Tongue (tissue), 2 donors: ENCODE results near the gene ARSB. TPM values are rescaled to one million over a fixed set of nuclear protein-coding genes. Genes with fewer than 3 reads are reported as not detected.

Experiments used
- DNase-seq: peaks from one replicate; pipeline ENCODE4 v3.0.0-alpha.2; 2015
- total RNA-seq: library from RNA; depleted of rRNA; stranded (reverse); fragments of >200 nt; gene quantifications from one replicate; pipeline ENCODE4 v1.2.3, GENCODE V29; 2014

Gene ARSB
- total RNA-seq, 1 donor from 2014 or later, result 17.4 TPM

DNA sequence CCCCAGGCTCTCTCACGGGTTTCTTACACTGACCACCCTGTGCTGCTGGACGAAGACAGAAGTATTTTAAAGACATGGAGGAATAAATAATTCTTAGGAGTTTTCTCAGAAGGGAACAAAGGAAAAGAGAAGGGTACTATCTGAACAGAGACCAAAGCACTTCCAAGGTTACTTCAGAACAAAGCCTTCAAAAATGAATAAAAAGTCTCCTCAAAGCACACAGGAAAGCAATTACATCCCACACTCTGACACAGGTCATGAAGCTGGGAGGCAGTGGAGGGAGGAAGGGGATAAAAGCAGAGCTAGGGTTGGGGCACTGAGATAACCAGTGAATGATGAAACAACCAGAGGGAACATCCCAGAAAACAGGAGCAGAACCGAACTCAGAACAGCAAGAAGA is 151.8 kb downstream of the ARSB start:
- no peak for DNase-seq

DNA sequence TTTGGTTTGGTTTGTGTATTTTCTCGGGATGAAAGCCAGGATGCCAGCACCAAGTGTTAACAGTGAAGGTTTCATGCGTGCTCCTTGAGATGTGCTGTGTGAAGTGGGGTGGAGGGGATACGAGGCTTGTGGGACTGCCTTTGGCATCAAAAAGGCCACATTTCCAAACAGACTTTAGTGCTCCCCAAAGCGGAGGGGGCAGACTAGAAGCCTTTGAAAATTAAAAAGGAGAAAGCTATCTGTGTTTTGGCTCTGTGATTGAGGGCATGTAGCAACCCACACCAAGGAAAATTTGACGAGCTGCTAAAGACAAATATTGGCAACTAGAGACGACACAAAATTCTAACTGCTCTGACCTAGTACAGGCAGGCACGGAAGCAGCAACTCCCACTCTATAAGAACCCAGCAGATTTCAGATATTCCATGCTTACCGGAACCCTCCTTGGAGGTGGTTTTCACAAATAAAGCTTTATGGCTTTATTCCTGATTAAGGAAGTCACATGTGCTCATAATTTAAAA is 154.5 kb downstream of the ARSB start:
- peak; percentile 29 for DNase-seq

DNA sequence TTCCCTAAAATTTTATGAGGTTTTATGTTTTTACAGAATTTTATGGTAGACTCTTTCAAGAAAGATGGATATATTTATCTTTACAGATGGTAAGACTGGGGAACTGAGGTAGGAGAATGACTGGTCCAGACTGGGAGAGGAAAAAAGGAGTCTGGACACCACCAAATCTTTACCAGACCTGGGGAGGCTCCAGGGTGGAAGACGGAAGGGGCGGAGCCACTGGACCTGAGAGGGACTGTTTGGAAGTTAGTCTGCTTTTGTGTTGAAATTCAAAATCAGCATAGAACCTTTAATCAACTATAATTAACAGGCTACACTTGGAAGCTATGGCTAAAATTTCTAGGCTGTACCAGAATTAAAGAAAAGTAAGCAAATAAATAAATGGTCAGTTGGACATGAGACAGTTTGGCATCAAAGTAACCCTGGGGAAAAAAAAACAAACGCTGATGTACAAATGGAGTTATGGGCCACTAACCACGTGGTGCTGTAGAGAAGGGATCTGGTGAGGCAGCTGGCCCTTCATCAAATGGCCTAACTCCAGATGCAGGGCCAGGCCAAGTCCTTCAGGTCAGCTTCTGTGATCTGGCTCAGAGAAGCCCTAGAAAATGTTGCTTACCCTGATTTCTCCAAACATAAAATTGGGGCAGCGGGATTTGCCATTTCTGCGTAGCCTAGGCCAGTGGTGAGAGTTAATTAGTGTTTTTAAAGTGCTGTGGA is 155.1 kb downstream of the ARSB start:
- DNase-seq, result peak; percentile 51

DNA sequence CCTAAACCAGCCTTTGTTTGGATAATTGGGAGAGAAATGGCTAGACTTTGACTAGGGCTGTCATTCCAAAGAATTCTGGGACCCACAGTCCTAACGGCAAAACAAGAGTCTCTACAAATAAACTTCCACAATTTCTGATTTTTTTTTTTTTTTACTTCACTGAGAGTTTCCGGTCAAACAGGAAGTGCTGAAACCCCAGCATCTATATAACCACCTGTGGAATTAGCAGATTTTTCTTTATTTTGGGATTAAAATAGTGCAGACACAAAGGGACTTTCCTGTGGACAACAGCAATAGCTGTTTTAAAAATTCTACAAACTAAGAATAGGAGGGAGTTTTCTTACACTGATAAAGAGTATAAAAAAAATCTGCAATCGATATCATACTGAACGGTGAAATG is 157.4 kb downstream of the ARSB start:
- DNase-seq, result no peak

DNA sequence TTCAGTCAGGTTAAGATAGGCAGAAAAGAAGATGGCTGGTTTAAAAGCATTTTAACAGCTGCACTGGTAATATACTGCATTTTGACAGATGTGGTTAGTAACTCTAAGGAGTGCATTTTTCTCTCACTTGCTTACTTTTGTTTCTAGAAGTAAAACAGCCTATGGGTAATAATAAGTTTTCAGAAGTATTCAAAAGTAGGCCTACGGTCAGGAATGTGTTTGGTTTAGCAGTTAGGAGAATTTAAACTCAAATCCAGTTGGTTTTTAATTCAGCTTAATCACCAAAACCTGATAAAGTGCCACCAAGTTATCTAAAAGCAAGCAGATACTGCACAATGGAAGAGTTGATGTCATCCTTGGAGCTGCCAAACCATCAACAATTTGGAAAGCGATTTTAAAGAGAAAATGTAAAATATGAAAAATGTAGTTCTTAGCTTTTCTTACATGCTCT is 160.3 kb downstream of the ARSB start:
- DNase-seq, result peak; percentile 64

DNA sequence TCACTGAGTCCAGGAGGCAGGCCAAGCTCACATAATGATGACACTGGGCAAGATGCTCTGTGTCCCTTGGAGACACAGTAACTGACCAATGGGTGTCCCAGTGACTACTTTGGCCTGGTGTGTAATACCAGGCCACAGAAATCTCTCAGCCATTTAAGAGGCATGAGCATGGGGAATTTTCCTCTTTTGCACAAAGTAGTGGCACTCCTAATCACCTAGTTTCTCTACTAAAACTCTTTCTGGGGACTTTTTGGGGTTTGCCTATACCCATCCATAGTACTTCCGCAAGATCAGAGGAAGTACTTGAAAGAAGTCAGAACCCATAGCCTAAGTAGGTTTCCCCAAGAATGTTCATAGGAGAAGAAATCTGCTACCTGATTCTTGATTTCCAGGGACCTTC is 161.9 kb downstream of the ARSB start:
- no peak for DNase-seq

DNA sequence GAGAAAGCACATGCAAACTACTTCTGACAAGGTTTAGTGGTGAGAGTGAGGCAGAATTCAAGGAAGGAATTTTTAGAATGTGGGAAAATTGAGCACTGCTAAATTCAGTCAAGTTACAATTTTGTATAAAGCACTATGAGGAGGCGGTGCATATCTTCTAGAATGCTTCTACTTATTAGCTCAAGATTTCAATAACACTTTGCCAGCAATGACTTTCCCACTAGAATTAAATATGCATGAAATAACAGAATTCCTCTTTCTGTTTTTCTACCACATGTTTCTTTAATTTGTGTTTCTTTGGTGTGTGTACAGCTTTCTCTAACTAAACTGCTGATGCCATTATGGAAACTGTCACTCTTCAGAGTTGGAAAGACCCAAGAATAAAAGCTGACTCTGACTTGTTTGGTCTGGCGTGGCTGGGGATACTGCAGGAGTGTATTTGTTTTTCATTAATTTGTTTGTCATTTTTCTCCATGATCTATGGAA is 163.5 kb downstream of the ARSB start:
- DNase-seq, result peak; percentile 35

DNA sequence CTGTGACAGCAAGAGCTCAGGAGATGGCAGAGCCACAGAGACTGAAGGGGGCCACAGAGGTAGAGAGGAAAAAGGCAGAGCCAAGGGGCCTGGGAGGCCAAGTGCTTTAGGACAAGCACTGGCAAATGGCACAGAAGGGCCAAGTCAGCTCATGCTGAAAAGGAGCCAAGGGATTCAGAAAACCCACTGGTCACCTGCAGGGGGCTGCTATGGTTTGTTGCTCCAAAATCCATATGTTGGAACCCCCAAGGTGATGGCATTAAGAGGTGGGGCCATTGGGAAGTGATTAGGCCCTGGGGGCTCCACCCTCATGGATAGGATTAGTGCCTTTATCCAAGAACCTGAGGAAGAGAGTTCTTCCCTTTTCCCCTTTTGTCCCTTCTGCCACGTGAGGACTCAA is 165.4 kb downstream of the ARSB start:
- DNase-seq, result no peak

DNA sequence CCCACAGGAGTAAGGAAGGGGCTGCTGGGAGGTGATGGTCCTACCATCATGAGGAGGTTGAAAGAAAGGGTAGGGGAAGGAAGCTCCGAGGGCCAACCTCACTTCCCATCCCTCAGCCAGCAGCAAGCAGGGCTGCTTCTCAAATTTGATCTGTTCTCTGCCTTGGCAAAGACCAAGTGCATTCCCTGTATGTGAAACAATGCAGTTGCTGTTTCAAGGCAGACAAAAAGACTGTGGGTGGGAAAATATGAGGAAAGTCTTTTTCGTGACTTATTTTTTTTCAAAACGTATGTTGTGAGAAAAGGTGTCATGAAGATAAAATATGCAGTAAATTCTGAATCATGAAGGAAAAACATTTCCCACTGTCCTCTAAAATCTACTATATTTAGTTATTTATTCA is 165.9 kb downstream of the ARSB start:
- peak; percentile 65 for DNase-seq

DNA sequence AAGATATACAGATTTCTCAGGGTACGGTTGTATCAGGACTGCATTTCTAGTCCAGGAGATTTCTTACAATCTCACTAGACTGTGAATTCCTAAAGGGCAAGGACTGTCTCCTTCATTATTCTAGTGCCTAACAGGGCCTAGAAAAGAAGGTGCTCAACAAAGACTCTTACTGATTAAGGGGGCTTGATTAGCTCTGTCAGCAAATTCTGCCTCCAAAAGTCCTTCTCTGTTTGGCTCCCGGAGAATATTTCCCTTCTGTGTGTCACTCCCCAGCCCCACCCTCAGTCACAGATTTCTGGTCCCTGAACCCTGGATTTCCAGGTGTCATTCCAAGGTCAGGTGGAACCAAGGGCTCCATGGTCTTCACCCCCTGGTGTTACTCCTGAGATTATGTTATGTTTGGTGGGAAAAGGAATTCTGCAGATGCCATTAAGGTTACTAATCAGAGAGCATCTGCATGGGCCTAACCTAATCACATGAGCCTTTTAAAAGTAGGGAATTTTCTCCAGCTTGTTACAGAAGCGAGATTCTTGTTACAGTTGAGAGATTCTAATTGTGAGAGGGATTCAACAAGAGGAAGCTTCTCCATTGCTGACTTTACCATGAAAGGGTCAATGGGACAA is 168.9 kb downstream of the ARSB start:
- no peak for DNase-seq

DNA sequence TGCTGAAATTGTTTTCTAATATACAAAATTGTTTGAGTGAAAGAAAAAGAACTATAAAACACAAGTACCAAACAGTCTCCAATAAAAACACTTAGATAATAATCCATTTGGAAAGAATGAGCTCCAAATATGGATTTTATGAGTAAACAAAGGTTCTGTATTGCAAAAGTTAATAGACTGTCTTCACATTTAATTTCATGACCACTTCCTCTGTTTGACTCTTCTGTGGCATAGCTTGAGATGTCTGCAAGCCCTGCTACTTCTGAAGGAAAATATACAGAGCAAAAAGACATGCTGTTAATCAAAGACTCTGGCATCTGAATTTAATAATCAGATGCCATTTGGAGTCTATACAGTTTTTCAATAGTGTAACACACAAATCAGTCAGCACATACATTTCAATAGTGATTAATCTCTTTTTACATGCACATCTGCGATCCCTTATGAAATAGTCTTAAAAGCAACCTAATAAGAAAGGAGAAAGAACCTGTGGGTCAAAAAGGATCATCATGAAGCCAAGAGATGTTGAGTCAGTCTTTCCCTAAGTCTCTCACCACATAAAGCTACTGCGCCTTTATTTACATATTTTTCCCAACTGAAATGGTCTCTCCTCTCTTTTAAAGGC is 171.1 kb downstream of the ARSB start:
- DNase-seq, result no peak

DNA sequence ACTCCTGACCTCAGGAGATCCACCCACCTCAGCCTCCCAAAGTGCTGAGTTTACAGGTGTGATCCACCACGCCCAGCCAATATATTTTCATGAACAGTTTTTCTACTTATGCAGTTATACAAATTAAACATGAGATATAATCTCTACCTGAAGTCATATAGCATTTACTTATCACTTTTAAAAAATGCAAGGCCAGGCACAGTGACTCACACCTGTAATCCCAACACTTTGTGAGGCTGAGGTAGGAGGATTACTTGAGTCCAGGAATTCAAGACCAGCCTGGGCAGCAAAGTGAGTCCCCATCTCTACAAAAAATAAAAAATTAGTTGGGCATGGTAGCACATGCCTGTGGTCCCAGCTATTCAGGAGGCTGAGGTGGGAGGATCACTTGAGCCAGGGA is 171.8 kb downstream of the ARSB start:
- DNase-seq, result no peak

DNA sequence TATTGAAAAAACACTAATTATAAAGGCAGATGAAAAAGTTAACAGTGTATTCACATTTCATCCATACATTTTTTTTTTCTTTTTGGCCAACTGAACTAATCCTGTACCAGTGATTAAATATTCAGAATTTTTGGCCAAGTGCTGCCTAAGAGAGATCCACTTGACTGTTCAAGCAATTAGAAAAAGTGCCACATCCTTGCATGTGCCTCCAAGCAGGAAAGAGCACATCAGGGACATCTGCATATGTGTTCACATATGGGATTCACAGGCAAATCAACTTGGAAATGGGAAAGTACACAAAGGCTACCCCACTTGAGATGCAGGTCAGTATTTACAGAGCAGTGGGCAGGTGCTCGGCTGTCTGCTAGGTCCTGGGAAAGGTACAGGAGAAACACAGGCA is 173.2 kb downstream of the ARSB start:
- no peak for DNase-seq

DNA sequence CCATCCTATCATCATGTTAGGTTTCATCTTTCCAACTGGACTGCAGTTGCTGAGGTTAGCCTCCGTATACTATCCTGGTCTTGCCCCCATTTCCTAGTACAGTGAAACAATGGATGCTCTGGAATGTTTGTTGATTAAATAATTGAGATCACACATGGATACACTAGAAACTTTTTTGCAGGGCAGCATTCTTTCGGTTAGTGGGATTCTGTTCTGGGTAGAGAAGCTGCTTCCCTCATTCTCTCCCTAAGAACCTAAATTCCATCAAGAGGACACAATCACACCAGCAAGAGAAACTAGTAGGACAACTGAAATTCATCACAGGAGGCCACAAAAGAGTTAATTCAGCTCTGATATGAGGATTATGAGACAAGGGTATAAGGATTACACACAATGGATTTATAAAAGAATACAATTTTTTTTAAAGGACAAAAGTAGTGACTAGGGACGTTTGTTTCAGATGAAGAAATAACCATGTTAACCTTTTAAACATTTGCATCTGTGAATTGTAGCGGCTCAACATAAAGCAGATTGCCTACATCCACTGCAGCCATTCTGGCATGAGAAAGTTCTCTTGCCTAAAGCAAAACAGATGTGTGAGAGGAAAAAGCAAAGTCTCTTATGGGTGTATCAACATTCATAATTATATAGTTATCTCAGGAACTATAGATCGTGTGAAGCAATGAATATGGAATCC is 173.8 kb downstream of the ARSB start:
- DNase-seq, result peak; percentile 78

DNA sequence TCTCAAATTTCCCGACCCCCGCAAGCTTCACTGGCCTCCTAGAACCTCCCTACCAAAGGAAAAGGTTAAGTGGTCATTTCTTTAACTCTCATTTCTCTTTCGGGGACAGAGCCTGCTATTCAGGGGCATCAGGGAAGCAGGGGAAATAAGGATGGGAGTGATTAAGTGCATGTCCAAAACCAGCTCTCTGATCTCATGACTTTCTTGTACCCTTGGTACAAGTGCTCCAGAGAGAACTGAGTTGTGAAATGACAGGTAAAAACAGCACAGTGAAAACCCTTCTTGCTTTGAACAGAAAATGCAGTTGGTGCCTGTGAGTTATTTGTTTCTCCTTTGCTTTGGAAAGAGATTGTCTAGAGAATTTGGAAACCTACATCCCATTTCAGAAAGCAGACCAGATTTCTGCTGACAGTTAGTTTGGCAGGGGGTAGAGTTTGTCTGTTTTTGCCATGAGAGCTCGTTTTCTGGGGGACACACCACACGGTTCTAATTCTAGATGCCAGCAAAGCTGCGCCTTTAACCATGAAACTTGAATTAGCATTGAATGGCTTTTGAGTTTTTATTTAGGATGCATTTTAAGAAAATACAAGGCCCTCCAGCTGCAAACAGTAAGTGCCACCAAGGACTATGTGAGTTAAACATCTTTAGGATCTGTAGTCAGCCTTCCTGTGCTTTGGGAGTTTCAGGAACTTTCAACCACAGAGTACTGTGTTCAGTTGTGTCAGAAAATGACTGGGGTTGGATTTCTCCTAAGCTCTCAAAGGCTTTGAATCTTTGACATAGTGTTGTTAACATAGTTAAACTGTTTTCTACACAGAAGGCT is 174.8 kb downstream of the ARSB start:
- DNase-seq, result peak; percentile 40

DNA sequence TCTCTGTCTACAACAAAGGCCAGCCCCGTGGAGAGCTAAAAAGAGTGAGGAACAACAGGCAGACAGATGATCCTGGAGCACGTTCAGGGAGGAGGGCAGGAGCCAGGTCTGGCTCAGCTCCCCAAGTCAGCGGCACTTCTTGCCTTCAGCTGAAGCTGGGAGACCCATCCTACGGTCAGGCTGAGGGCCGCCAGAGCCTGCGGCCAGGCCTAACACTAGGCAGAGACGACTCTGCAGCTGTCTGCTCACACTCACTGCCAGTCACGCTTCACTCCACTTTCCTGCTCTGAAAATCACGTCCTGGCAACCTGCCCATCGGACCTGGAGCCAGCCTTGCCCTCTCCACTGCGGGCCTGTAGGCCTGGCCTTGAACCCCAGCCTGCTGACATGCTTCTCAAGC is 175.7 kb downstream of the ARSB start:
- DNase-seq, result peak; percentile 87

DNA sequence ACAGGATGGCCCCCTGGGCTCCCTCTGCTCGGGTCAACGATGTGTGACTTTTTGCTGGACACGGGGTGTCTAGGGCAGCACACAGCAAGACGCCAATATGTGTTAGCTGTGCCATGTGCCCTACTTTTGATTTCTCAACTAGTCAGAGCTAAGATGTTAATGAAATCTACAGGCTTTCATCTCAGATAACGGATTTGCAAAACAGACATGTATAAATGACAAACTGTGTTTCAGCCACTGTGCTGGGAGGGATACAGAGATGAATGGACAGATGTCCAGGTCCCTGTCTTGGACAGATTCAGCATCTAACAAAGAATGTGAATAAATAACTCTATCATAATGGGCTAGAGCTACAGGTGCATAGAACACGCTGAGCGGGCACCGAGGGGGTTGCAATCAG is 176.3 kb downstream of the ARSB start:
- no peak for DNase-seq

DNA sequence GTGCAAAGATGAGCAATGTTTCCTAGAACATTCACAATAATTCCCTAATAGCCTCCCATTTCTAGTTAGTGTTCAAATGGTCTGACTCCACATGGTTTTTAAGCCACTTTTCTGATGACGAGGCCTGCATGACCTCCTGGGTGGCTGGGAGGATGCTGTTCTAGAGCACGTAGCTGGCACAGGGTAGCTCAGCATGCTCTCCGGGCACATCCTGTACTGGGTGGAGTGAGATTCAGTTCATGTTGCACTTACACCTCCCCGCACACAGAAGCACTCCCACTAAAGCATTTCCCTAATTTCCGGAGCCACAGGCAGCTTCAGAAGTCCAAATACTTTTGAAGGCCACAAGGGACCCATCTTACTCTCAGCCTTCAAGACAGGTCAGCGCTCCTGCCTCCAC is 176.7 kb downstream of the ARSB start:
- DNase-seq, result no peak

DNA sequence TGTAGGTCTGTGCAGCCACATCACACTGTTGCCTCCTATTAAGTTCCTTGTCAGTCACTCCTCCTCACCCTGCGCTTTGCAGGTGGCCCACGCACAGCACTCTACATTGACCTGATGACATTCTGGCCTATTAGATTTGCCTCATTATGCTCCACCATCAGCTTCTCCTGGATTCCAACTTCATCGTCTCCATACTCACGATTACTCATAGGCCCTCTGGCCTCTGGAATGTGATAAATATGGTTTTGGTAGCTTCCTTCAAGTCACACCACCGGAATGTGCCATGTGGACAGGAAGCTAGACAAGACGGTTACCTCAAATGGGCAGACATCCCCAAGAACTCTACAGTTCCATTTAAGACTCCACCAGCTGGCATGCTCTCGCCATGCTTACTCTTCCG is 178.6 kb downstream of the ARSB start:
- no peak for DNase-seq

DNA sequence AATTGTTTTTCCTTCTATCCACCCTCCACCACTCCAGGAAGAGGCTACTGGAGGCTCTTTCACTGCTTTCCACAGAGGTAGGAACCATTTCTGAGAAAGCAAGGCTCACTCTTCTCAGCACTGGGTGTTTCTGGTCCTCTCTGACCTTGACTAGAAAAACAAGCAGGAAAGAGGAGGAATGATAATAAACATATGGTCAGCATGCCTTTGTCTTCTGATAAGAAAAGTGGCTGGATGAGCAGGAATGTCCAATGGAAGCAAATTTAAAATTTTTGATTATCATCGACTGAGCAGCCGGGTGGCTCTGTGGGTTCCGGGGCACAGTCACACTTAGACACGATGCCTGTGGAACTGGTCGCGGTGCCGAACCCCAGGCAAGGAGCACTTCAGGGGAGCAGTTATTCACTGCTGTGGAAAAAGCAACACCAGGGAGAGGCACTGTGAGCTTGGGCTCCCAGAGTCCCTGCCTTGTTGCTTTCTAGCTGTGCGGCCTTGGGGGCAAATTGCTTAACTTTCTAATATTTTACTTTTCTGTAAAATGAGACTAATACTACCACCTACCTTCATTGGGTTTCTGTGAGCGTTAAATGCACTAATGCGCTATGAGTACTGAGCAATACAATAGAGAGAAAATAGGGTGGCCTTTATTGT is 179.5 kb downstream of the ARSB start:
- DNase-seq, result no peak

DNA sequence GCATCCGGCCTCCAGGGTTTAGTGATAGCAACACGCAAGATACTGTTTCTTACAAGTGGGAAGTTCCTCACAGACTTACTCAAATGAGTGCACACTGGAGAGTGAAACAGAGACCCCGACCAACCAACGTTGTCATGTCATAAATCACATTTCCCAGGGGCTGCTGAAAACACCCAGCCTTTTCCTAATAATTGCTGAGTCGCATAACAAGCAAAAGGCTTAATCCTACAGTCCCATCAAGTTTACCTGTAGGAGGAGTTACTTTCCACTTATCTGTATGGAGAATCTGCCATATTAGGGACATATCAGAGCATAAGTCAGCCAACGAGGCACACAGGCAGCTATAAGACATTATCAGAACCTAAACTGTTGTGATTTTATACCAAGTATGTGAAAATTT is 180.1 kb downstream of the ARSB start:
- DNase-seq, result no peak
